ENCODE data around the gene AGTRAP. TPM values are rescaled to one million over a fixed set of nuclear protein-coding genes. Genes with fewer than 3 reads are reported as not detected.

The AGTRAP gene
- total and polyA plus RNA-seq, 10 donors: 40.8 to 120 (median 56.4) TPM

- no peaks in the 10 kb centered on the region for H3K27me3 ChIP-seq (replicated peaks in 1 of 7)
- WGBS, 5 donors: 76 to 87% (median 85%) methylated on average over 9 to 13 of the region's 13 CpGs
- H3K36me3 ChIP-seq: no peaks in the 10 kb centered on the region
- TF ChIP-seq, protein P1, sequence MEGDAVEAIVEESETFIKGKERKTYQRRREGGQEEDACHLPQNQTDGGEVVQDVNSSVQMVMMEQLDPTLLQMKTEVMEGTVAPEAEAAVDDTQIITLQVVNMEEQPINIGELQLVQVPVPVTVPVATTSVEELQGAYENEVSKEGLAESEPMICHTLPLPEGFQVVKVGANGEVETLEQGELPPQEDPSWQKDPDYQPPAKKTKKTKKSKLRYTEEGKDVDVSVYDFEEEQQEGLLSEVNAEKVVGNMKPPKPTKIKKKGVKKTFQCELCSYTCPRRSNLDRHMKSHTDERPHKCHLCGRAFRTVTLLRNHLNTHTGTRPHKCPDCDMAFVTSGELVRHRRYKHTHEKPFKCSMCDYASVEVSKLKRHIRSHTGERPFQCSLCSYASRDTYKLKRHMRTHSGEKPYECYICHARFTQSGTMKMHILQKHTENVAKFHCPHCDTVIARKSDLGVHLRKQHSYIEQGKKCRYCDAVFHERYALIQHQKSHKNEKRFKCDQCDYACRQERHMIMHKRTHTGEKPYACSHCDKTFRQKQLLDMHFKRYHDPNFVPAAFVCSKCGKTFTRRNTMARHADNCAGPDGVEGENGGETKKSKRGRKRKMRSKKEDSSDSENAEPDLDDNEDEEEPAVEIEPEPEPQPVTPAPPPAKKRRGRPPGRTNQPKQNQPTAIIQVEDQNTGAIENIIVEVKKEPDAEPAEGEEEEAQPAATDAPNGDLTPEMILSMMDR (IDR thresholded peaks at IDR 0.05 in 8 of 11, conservative IDR thresholded peaks at IDR 0.05 in 3 of 11): no peak
- no peak for TF ChIP-seq POLR2AphosphoS5 (IDR thresholded peaks at IDR 0.05)
- TF ChIP-seq POLR2A (IDR thresholded peaks at IDR 0.05): no peak
- peak; percentile 68 for DNase-seq
- peaks cover 6 to 11% (median 8%) of the 10 kb centered on the region in 6 donors for H3K4me1 ChIP-seq
- H3K9me3 ChIP-seq: no peaks in the 10 kb centered on the region
- no peak overlapping the region for H3K27ac ChIP-seq
- intact Hi-C loops (cut with DNase I; ENCODE audit: low total_unique reads): no loop called here
- H3K4me3 ChIP-seq: no peak overlapping the region
These were observed 43.9 kb downstream of the AGTRAP start for GRCh38 chr1:11779715-11780379.

- H3K27me3 ChIP-seq (replicated peaks in 1 of 7): no peaks in the 10 kb centered on the region
- no peaks in the 10 kb centered on the region for H3K9me3 ChIP-seq
- DNase-seq: no peak
- H3K36me3 ChIP-seq: no peaks in the 10 kb centered on the region
- H3K27ac ChIP-seq: no peak overlapping the region
- TF ChIP-seq, protein P1 (IDR thresholded peaks at IDR 0.05 in 8 of 11, conservative IDR thresholded peaks at IDR 0.05 in 3 of 11): no peak
- TF ChIP-seq POLR2A (IDR thresholded peaks at IDR 0.05) (no peak), POLR2AphosphoS5 (IDR thresholded peaks at IDR 0.05) (no peak)
- H3K4me3 ChIP-seq: no peak overlapping the region
- intact Hi-C loops (cut with DNase I; ENCODE audit: low total_unique reads): no loop called here
- 81 to 94% (median 84%) methylated on average over 7 to 10 of the region's 10 CpGs for WGBS, 5 donors
- peaks cover 9 to 18% (median 15%) of the 10 kb centered on the region in 6 donors for H3K4me1 ChIP-seq
These were observed 44.6 kb downstream of the AGTRAP start for GRCh38 chr1:11780380-11781147.

- no peaks in the 10 kb centered on the region for H3K27me3 ChIP-seq (replicated peaks in 1 of 7)
- no peak for TF ChIP-seq POLR2AphosphoS5 (IDR thresholded peaks at IDR 0.05)
- no peak for TF ChIP-seq POLR2A (IDR thresholded peaks at IDR 0.05)
- TF ChIP-seq, protein P1 (IDR thresholded peaks at IDR 0.05 in 8 of 11, conservative IDR thresholded peaks at IDR 0.05 in 3 of 11): no peak
- no peak overlapping the region for H3K4me3 ChIP-seq
- peaks cover 15 to 25% (median 22%) of the 10 kb centered on the region in 6 donors for H3K4me1 ChIP-seq
- intact Hi-C loops (cut with DNase I; ENCODE audit: low total_unique reads): no loop called here
- no peaks in the 10 kb centered on the region for H3K36me3 ChIP-seq
- 86 to 94% (median 88%) methylated on average over 12 of the region's 12 CpGs for WGBS, 5 donors
- no peak for DNase-seq
- H3K9me3 ChIP-seq: no peaks in the 10 kb centered on the region
- no peak overlapping the region for H3K27ac ChIP-seq
These were observed 45.4 kb downstream of the AGTRAP start for GRCh38 chr1:11781297-11781696.

DNA sequence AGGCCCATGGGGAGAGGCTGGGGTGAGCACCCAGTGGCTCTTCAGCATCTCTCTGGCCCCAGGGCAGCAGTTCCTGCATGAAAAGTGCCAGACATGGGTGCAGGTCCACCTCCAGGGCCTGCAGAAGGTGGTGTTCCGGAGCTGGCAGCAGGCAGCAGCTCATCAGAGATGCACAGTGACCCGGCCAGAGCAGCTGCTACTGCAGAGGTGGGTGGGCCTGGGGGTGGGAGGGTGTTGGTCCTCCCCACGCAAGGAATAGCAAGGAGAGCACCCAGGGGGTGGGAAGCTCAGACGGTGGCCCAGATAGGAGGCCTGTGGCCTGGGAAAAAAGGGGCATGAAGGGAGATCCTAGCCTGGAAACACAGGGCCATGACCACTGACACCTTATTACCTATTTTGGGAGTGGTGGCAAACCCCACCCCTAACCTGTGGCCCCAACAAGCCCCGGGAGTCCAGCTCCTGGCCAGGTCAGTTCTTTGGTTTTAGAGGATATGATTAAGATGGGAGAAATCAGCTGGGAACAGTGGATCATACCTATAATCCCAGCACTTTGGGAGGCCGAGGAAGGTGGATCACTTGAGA, 46.3 kb downstream of the AGTRAP start:
- no peaks in the 10 kb centered on the region for H3K36me3 ChIP-seq
- no peaks in the 10 kb centered on the region for H3K9me3 ChIP-seq
- intact Hi-C loops (cut with DNase I; ENCODE audit: low total_unique reads): no loop called here
- TF ChIP-seq POLR2A (IDR thresholded peaks at IDR 0.05) (no peak), POLR2AphosphoS5 (IDR thresholded peaks at IDR 0.05) (no peak)
- TF ChIP-seq, protein P1 (IDR thresholded peaks at IDR 0.05 in 8 of 11, conservative IDR thresholded peaks at IDR 0.05 in 3 of 11): no peak
- H3K27me3 ChIP-seq (replicated peaks in 1 of 7): no peaks in the 10 kb centered on the region
- peaks cover 19 to 34% (median 31%) of the 10 kb centered on the region in 6 donors for H3K4me1 ChIP-seq
- DNase-seq: peak; percentile 68
- WGBS, 5 donors: 74 to 89% (median 83%) methylated on average over 6 of the region's 6 CpGs
- H3K27ac ChIP-seq: no peak overlapping the region
- no peak overlapping the region for H3K4me3 ChIP-seq
